Astrocyte (in vitro differentiated cells and primary cell): ENCODE measurements around the gene UBE2E2. TPM values are rescaled to one million over a fixed set of nuclear protein-coding genes. Genes with fewer than 3 reads are reported as not detected.
A peak's percentile ranks its signal among the peaks of the same experiment; 100 is the strongest.

ENCODE experiments used
- DNase-seq: peaks from one replicate; pipeline ENCODE4 v3.0.0-alpha.2; 2010; ENCODE audit warnings: low read depth
- FAIRE-seq: peaks from 2 replicates; lab custom pipeline; 2011; peaks lifted over from hg19 to GRCh38; lab: Jason Lieb, UNC
- H2AFZ ChIP-seq: 2 replicates; pipeline ENCODE4 v1.6.0; 2012; ENCODE audit warnings: low read depth, low read length, inconsistent platforms
- H3K27ac ChIP-seq: 2 replicates; pipeline ENCODE4 v1.5.1; 2011; ENCODE audit warnings: low read depth, low read length, inconsistent platforms
- H3K27me3 ChIP-seq: 2 replicates; pipeline ENCODE4 v1.6.0; 2011; ENCODE audit warnings: low read length, inconsistent platforms; ENCODE audit not compliant: insufficient read depth
- H3K36me3 ChIP-seq: 2 replicates; pipeline ENCODE4 v1.5.1; 2011; ENCODE audit warnings: low read length, inconsistent platforms; ENCODE audit not compliant: insufficient read depth
- H3K4me1 ChIP-seq: 2 replicates; pipeline ENCODE4 v1.5.1; 2011; ENCODE audit warnings: low read length, inconsistent platforms; ENCODE audit not compliant: insufficient read depth
- H3K4me2 ChIP-seq: 2 replicates; pipeline ENCODE4 v1.6.0; 2012; ENCODE audit warnings: low read length, inconsistent platforms
- H3K4me3 ChIP-seq: 2 replicates; pipeline ENCODE4 v1.5.1; 2011; ENCODE audit warnings: low read depth, mild to moderate bottlenecking, low read length, inconsistent platforms; ENCODE audit not compliant: insufficient read depth
- H3K79me2 ChIP-seq: 2 replicates; pipeline ENCODE4 v1.6.0; 2012; ENCODE audit warnings: mild to moderate bottlenecking, low read length, inconsistent platforms; ENCODE audit not compliant: insufficient read depth
- H3K9ac ChIP-seq: 2 replicates; pipeline ENCODE4 v1.6.0; 2012; ENCODE audit warnings: mild to moderate bottlenecking, low read length, inconsistent platforms
- H3K9me3 ChIP-seq: 2 replicates; pipeline ENCODE4 v1.5.1; 2012; ENCODE audit warnings: low read depth, mild to moderate bottlenecking, low read length, inconsistent platforms; ENCODE audit not compliant: insufficient read depth
- H4K20me1 ChIP-seq: 2 replicates; pipeline ENCODE4 v1.6.0; 2012; ENCODE audit warnings: low read length, inconsistent platforms; ENCODE audit not compliant: insufficient read depth
- H3K27ac Mint-ChIP-seq: one replicate; pipeline ENCODE4 v1.8.0; 2021; ENCODE audit warnings: mild to moderate bottlenecking, mixed read lengths; ENCODE audit not compliant: unreplicated experiment
- H3K27me3 Mint-ChIP-seq: one replicate; pipeline ENCODE4 v1.8.0; 2021; ENCODE audit warnings: low read depth, mixed read lengths; ENCODE audit not compliant: unreplicated experiment
- H3K36me3 Mint-ChIP-seq: one replicate; pipeline ENCODE4 v1.8.0; 2021; ENCODE audit warnings: low read depth, mixed read lengths; ENCODE audit not compliant: unreplicated experiment
- H3K4me1 Mint-ChIP-seq: one replicate; pipeline ENCODE4 v1.8.0; 2021; ENCODE audit warnings: low read depth, mixed read lengths; ENCODE audit not compliant: unreplicated experiment
- H3K4me3 Mint-ChIP-seq: one replicate; pipeline ENCODE4 v1.8.0; 2021; ENCODE audit warnings: mild to moderate bottlenecking, moderate library complexity, mixed read lengths; ENCODE audit not compliant: unreplicated experiment
- H3K9me3 Mint-ChIP-seq: one replicate; pipeline ENCODE4 v1.8.0; 2021; ENCODE audit warnings: mild to moderate bottlenecking, mixed read lengths; ENCODE audit not compliant: unreplicated experiment
- CTCF ChIP-seq: IDR thresholded peaks from 2 replicates; pipeline ENCODE4 v1.5.1; 2011; ENCODE audit warnings: low read depth, mild to moderate bottlenecking, inconsistent platforms, low read length, moderate library complexity; ENCODE audit not compliant: insufficient read depth
- EZH2 ChIP-seq: IDR thresholded peaks from 2 replicates; pipeline ENCODE4 v1.6.1; 2012; ENCODE audit warnings: mild to moderate bottlenecking, low read length, inconsistent platforms; ENCODE audit not compliant: insufficient read depth
- total RNA-seq: library from RNA; stranded (reverse); gene quantifications from 2 replicates; pipeline ENCODE4 v1.2.1, GENCODE V29; 2021

The UBE2E2 gene
- total RNA-seq, 1 donor from 2014 or later: 89.8 TPM

- H3K27me3 Mint-ChIP-seq: peaks cover 4% of the 10 kb centered on the region
- TF ChIP-seq EZH2 (no peak), CTCF (no peak)
- H3K9me3 ChIP-seq: no peaks in the 10 kb centered on the region
- DNase-seq: no peak
- FAIRE-seq: no peak
- no peak overlapping the region for H3K27ac Mint-ChIP-seq
- H3K9ac ChIP-seq: no peak overlapping the region
- H3K4me1 ChIP-seq: peaks cover 12% of the 10 kb centered on the region
- H3K27ac ChIP-seq: no peak overlapping the region
- H3K4me1 Mint-ChIP-seq: peaks cover 11% of the 10 kb centered on the region
- no peak overlapping the region for H2AFZ ChIP-seq
- H3K36me3 ChIP-seq: no peaks in the 10 kb centered on the region
- no peak overlapping the region for H3K4me3 ChIP-seq
- H3K4me3 Mint-ChIP-seq: no peak overlapping the region
- no peaks in the 10 kb centered on the region for H4K20me1 ChIP-seq
- H3K36me3 Mint-ChIP-seq: no peaks in the 10 kb centered on the region
- H3K4me2 ChIP-seq: no peak overlapping the region
- no peaks in the 10 kb centered on the region for H3K9me3 Mint-ChIP-seq
- no peaks in the 10 kb centered on the region for H3K79me2 ChIP-seq
- H3K27me3 ChIP-seq: no peaks in the 10 kb centered on the region
Observed at GRCh38 chr3:23608650-23609049, 405.5 kb downstream of the UBE2E2 start.

- no peaks in the 10 kb centered on the region for H3K9me3 Mint-ChIP-seq
- no peaks in the 10 kb centered on the region for H3K36me3 Mint-ChIP-seq
- peak overlapping the region; percentile 92 for H3K27ac Mint-ChIP-seq
- Histone ChIP-seq H3K9me3 (no peaks in the 10 kb centered on the region), H2AFZ (peak overlapping the region; percentile 15), H3K9ac (peak overlapping the region; percentile 69), H3K27me3 (no peaks in the 10 kb centered on the region), H3K36me3 (no peaks in the 10 kb centered on the region), H4K20me1 (no peaks in the 10 kb centered on the region), H3K4me3 (no peak overlapping the region), H3K27ac (peak overlapping the region; percentile 78), H3K4me2 (peak overlapping the region; percentile 71), H3K4me1 (peaks cover 12% of the 10 kb centered on the region), H3K79me2 (no peaks in the 10 kb centered on the region)
- no peaks in the 10 kb centered on the region for H3K27me3 Mint-ChIP-seq
- H3K4me3 Mint-ChIP-seq: no peak overlapping the region
- H3K4me1 Mint-ChIP-seq: peaks cover 11% of the 10 kb centered on the region
- TF ChIP-seq CTCF (no peak), EZH2 (no peak)
- peak; percentile 76 for DNase-seq
- FAIRE-seq: no peak
Observed at GRCh38 chr3:23611737-23612295, 408.7 kb downstream of the UBE2E2 start.

- Mint-ChIP-seq H3K4me1 (peaks cover 11% of the 10 kb centered on the region), H3K36me3 (peaks cover 2% of the 10 kb centered on the region), H3K9me3 (no peaks in the 10 kb centered on the region), H3K4me3 (no peak overlapping the region), H3K27me3 (no peaks in the 10 kb centered on the region), H3K27ac (peak overlapping the region; percentile 92)
- DNase-seq: peak; percentile 42
- Histone ChIP-seq H3K4me2 (peak overlapping the region; percentile 71), H3K4me3 (no peak overlapping the region), H3K79me2 (no peaks in the 10 kb centered on the region), H3K36me3 (no peaks in the 10 kb centered on the region), H2AFZ (peak overlapping the region; percentile 15), H3K9ac (peak overlapping the region; percentile 69), H4K20me1 (no peaks in the 10 kb centered on the region), H3K4me1 (peaks cover 12% of the 10 kb centered on the region), H3K27me3 (no peaks in the 10 kb centered on the region), H3K27ac (peak overlapping the region; percentile 78), H3K9me3 (no peaks in the 10 kb centered on the region)
- FAIRE-seq: no peak
- TF ChIP-seq EZH2: no peak
Observed at GRCh38 chr3:23612296-23612891, 409.3 kb downstream of the UBE2E2 start.
